ENCODE results near the gene PLCB4. TPM values are rescaled to one million over a fixed set of nuclear protein-coding genes. Genes with fewer than 3 reads are reported as not detected.

PLCB4 gene
- total and polyA plus RNA-seq, 8 donors = 6.2 to 15.3 (median 9.4) TPM

- no peak for TF ChIP-seq CTCF (IDR thresholded peaks at IDR 0.05)
- Histone ChIP-seq H3K27me3 (no peaks in the 10 kb centered on the region), H3K4me1 (peaks cover 0 to 4% of the 10 kb centered on the region in 2 donors), H3K4me3 (no peak overlapping the region), H3K9me3 (no peaks in the 10 kb centered on the region), H3K27ac (no peak overlapping the region), H3K36me3 (no peaks in the 10 kb centered on the region)
- intact Hi-C loops (cut with DNase I) = no loop called here
- ATAC-seq (no peak), DNase-seq (no peak)
These were observed 134.2 kb downstream of the PLCB4 start for GRCh38 chr20:9203081-9203447.

GRCh38 chr20:9204979-9205378 is 136.1 kb downstream of the PLCB4 start:
- no peaks in the 10 kb centered on the region for H3K36me3 ChIP-seq
- no peak for ATAC-seq
- intact Hi-C loops (cut with DNase I) = no loop called here
- no peaks in the 10 kb centered on the region for H3K9me3 ChIP-seq
- TF ChIP-seq CTCF (IDR thresholded peaks at IDR 0.05) = no peak
- no peak overlapping the region for H3K27ac ChIP-seq
- H3K4me3 ChIP-seq = no peak overlapping the region
- H3K4me1 ChIP-seq = peaks cover 0 to 4% of the 10 kb centered on the region in 2 donors
- DNase-seq = peak in 1 of 4 donors; percentile 33
- H3K27me3 ChIP-seq = no peaks in the 10 kb centered on the region

GRCh38 chr20:9206486-9206885 is 137.6 kb downstream of the PLCB4 start:
- intact Hi-C loops (cut with DNase I) = no loop called here
- Histone ChIP-seq H3K27ac (no peak overlapping the region), H3K4me3 (no peak overlapping the region), H3K4me1 (no peaks in the 10 kb centered on the region), H3K27me3 (no peaks in the 10 kb centered on the region), H3K9me3 (no peaks in the 10 kb centered on the region), H3K36me3 (no peaks in the 10 kb centered on the region)
- no peak for ATAC-seq
- DNase-seq = no peak
- no peak for TF ChIP-seq CTCF (IDR thresholded peaks at IDR 0.05)

GRCh38 chr20:9207253-9207652 is 138.4 kb downstream of the PLCB4 start:
- ATAC-seq = no peak
- no peak for DNase-seq
- H3K4me3 ChIP-seq = no peak overlapping the region
- no peak for TF ChIP-seq CTCF (IDR thresholded peaks at IDR 0.05)
- no peak overlapping the region for H3K27ac ChIP-seq
- intact Hi-C loops (cut with DNase I) = no loop called here
- H3K4me1 ChIP-seq = no peaks in the 10 kb centered on the region
- no peaks in the 10 kb centered on the region for H3K27me3 ChIP-seq
- H3K9me3 ChIP-seq = no peaks in the 10 kb centered on the region
- no peaks in the 10 kb centered on the region for H3K36me3 ChIP-seq

- Histone ChIP-seq H3K4me1 (no peaks in the 10 kb centered on the region), H3K27ac (no peak overlapping the region), H3K36me3 (no peaks in the 10 kb centered on the region), H3K4me3 (no peak overlapping the region), H3K27me3 (no peaks in the 10 kb centered on the region), H3K9me3 (no peaks in the 10 kb centered on the region)
- no peak for TF ChIP-seq CTCF (IDR thresholded peaks at IDR 0.05)
- DNase-seq = peak in 2 of 4 donors; percentile 28 to 56
- ATAC-seq = no peak
- intact Hi-C loops (cut with DNase I) = no loop called here
These were observed 141.5 kb downstream of the PLCB4 start for GRCh38 chr20:9210356-9210755.
